Pulmonary artery endothelial cell (primary cell): Measurements from ENCODE around the gene KCND2. TPM values are rescaled to one million over a fixed set of nuclear protein-coding genes. Genes with fewer than 3 reads are reported as not detected.
A peak's percentile ranks its signal among the peaks of the same experiment; 100 is the strongest.
"Not testable (repeated sequence)": the region's sequence is repeated elsewhere in the genome, so short reads cannot be mapped to it uniquely, and the experiment has no call there.

ENCODE experiments used
- DNase-seq: peaks from one replicate; pipeline ENCODE4 v3.0.0-alpha.2; 2011; ENCODE audit warnings: low read depth, low spot score
- total RNA-seq: library from RNA; depleted of rRNA; stranded (reverse); fragments of >200 nt; gene quantifications from 2 replicates; pipeline ENCODE4 v1.2.3, GENCODE V29; 2014

Gene KCND2
- total RNA-seq, 1 donor from 2014 or later, result not detected

DNA sequence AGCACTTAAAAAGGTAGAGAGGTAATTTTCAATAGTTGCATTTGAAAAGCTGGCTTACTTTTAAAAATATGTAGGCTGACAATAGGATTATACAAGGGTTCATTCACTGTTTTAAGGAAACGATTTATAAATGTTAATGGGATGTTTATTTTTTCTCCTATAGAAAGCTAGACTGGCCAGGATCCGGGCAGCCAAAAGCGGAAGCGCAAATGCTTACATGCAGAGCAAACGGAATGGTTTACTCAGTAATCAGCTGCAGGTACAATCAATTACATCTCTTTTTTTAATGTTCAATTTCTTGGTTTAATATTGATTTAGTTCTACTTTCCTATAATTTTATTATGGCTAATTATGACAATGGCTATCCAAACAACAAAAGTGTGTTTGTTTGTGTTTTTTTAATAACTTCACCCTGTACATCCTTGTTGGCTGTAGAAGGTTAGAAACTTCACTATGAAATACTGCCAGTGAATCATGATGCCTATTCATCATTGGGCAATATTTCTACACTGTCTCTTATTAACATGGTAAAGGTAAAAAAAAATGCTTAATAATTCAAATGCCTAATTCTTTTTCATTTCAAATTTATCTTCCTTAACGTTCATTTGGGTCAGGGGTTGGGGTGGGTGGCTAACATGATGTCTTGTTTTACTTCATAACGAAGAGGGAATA is 468.5 kb downstream of the KCND2 start:
- no peak for DNase-seq

DNA sequence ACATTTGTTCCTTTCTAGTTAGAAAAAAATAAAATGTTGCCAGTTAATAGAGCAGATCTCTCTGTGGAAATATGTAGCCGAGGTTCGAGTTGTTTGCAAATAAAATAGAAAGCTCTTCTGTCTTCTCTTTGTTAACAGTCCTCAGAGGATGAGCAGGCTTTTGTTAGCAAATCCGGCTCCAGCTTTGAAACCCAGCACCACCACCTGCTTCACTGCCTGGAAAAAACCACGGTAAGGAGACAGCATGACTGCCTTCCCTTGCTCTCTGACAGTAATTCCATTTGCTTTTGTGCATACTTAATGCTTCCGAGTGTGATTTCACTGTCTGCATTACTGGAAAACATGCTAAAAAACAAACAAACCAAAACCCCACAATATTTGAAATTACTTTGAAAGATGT is 469.4 kb downstream of the KCND2 start:
- DNase-seq, result no peak

DNA sequence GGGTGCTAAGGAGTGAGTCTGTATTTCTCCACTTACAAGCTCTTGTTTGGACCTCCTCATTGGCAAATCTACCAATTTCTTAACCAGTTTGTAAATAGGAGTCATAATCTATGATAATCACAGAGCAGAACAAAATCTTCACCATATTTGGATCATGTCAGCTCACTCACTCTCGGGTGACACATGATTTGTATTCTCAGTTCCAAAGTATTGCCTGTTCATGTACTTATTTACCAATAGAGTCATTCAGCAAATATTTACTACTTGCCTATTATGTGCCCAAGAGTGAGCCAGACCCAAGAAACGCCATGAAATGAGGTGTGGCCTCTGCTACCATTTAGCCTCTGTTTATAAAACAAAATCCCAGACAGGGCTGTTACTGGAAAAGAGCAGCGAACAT is 470.2 kb downstream of the KCND2 start:
- no peak for DNase-seq

DNA sequence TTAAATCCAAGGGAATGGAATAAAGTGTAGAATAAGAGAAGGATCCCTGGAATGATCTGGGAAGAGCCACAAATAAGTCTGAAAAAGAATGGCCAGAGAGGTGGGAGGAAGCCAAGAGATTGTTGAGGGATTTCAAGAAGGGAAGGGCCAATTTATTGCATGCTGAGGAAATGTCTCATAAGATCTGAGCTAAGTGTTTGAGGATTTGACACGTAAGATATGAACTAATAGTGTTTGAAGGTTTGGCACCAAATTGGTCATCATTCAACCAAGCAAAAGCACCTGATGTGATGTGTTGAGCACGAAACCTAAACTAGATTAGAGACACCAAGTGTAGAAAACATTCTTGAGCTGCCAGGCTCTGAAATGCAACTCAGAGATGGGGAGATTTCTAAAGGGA is 487.1 kb downstream of the KCND2 start:
- DNase-seq, result no peak

DNA sequence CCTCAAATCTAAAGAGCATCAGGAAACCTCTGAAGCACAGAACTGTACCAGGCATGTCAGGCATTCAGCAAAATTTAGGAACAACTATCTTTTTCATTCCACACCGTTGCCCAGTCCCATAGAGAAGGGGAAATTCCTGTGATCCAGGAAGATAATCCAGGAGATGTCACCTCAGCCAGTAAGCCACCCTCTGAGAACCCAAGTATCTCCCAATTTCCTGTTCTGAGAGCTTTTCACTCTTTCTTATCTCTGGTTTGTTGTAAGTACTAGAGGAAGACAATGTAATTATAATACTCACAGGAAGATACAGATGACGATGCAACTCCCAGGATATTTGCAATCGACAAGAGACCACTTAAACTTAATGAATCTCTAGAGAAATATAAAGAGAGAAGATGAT is 487.9 kb downstream of the KCND2 start:
- DNase-seq, result no peak

DNA sequence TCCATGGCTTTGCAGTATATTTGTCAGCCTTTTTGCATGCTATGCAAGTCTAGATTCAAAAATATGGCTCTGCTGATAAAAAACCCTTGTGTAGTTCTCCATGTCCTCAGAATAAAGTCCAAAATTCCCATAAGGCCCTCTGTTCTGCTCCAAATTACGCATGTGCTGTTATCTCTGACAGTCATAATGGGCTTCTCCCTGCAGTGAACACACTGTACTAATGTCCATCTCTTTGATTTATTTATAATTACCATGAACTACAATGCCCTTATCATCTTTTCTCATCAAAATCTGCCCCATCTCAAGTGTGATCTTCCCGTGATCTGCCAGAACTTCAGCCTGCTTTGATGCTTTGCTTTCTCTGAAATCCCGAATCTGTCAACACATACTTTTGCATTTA is 497.2 kb downstream of the KCND2 start:
- no peak for DNase-seq

DNA sequence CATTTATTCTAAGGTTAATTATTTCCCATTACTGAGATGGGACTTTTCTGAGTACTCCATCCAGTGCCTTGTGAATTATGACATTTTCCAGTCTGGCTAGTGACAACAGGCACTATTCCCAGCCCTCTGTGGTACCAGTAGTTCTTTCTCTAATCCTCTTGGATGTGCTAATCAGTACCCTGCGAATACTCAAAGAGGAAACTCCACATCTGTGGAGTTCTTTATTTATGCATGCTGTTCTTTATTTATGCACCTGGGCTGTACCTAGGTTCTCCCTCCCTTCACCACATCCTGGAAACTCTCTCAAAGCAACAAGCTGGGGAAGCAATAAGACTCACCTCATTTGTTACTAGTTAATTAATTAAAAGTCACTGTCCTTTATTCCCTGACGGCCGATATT is 501.5 kb downstream of the KCND2 start:
- no peak for DNase-seq

DNA sequence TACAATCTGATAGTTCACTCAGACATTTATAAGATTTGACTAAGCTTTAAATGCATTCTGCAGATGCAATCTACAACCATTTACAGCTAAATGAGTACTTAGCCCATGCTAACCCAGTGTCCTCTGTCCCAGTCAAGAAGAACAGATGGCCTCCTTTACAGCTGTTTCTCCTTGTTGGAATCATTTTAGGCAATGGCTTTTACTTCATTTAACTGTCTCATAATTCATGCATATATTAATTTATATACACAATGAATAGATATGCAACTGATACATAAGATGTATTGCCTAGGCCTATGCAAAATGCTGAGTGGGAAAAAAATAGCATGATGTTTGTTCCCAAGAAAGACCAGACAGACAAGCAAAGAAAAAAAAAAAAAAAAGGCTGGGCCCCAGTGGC is 502.8 kb downstream of the KCND2 start:
- no peak for DNase-seq

DNA sequence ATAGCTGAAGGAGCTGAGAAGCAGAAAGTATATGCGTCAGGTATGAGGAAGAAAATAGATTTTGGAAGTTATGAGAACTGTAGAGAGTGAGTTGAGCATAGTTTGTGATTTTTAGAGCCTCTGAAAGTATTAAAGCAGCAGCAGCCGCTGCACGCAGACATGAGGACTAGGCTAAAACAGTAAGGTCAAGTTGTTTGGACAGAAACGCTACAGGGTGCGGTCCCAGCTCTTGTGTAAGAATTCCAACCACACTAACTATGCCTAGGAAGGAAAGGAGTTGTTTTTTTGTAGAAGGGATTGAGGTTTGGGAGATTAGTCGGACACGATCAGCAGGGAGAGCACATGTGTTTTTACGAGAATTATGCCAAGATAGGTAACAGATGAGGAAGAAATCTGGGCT is 506.1 kb downstream of the KCND2 start:
- not testable (repeated sequence) for DNase-seq

DNA sequence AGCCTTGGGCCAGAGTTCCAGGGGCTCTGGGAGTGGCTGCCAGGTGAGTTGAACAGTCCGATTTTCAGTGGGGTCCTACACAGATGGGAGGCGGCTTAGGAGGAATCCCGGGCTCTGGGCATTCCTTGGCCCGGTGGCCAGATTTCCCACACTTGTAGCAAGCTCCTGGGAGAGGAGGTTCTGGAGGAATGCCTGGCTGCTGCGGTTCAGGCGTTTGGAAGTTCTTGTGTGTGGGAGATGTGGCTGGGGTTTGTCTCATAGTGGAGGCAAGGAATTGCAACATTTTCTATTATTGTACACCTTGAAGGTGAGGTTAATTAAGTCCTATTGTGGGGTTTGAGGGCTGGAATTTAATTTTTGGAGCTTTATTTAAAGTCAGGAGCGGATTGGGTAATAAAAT is 507.5 kb downstream of the KCND2 start:
- DNase-seq, result not testable (repeated sequence)

DNA sequence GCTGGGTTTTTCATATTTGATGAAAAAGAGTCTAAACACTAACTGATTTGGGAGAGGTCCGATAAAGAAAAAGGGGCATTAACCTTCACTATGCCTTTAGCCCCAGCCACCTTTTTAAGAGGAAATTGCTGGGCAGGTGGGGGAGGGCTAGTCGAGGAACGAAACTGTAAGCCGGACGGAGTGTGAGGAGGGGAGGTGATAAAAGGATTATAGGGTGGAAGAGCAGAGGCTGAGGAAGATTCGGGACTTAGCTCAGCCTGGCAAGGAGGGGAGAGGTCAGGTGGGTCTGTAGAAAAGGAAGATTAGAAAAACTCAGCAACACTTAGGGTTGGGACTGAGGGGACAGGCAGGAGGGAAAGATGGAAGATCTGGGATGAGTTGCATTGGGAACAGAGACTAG is 508.0 kb downstream of the KCND2 start:
- no peak for DNase-seq

DNA sequence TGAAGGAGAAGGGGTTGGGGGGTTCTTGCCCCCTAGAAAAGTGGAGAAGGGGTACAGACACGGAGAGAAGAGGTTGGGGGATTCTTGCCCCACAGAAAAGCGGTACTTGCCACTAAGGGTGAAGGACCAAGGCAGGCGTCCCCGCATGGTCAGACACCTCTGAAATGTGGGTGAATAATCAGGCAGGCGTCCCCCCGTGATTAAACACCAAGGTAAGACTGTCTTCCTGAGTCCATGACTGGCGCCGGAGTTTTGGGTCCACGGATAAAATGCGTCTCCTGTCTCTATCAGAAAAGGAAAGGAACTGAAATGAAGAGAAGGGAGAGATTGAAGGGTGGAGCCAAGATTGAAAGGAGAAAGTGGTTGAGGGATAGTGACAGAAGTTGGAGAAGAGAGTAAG is 508.9 kb downstream of the KCND2 start:
- DNase-seq, result not testable (repeated sequence)

DNA sequence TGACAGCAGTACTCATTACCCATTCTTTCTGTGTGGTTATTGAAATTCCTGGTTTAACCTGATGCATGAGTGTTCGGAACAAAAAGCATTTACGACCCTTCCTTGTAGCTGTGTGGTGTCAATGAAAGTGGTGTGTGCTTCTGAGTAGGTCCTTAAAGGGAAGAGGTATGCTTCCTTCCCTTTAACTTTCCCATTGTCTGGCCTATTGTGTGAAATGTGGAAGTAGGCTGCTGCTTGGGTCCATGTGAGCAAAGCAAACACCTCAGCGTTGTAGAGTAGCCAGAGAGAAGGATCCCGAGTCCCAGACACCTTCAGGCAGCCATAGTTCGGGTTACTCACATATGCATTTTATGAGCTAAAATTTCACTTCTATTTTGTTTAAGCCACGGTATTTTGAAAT is 510.3 kb downstream of the KCND2 start:
- no peak for DNase-seq

DNA sequence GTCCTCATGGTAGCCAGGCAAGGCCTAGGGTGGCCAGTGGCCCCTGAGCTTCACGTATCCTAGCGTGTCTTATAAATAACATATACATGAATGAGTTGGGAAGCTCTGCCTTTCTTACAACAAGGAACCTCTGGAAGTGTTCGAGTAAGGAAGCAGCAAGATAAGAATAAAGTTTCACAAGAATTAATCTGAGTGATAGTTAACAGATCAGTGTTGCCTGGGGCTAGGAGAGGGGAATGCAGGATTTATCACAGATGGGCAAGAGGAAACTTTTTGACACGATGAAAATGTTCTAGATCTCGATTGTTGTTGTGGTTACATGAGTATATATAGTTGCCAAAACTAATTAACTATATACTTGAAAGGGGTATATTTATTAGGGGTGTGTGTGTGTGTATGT is 510.7 kb downstream of the KCND2 start:
- no peak for DNase-seq

DNA sequence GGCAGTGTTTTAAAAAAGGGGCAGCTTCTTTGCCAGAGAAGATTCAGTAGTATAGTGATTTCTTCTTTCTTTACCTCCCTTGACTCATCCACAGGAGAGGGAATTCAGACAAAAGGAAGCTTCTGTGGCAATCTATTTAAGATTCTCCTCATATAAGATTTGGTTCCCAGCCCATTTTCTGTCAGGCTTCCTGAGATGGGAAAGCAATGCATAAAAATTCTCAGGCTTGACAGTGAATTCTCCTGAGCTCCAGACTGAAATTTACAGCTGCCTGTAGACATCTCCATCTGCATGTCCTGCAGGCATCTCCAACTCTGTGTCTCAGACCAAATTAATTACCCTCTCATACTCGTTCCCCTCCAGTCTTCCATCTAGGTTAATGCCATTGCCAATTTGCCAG is 512.1 kb downstream of the KCND2 start:
- no peak for DNase-seq

DNA sequence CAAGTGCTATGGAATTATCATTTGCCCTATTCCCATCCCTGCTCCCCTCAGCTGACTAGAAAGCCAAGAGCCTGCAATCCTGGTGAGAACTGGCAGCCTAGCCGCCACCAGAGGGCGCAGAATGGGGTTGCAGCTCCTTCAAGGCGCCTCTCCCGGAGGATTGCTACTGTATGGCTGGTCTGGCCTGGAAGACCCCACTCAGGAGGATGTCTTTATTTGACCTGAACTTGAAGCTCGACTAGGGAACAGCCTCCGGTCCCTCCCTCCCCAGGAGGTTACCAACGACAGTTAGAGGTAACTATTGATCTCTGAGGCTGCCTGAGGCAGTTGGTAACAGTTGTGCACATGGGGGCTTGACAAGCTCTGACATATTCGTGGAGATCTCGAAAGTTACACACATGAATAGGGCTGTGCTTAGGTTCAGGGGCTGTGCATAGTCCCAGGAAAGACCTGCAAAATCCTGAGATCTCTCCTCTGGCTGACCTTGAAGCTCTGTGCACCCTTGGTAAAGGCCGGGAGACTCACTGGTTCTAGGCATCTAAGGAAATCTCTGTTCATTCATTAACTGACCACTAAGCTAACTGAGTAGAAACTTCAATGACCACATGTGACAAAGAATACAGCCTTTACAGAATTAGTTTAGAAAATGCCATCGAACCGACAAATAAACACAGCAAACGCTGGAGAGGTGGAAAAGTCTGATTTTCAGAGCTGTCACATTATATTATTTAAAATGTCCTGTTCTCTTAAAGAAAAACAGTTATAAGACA is 519.3 kb downstream of the KCND2 start:
- peak; percentile 37 for DNase-seq

DNA sequence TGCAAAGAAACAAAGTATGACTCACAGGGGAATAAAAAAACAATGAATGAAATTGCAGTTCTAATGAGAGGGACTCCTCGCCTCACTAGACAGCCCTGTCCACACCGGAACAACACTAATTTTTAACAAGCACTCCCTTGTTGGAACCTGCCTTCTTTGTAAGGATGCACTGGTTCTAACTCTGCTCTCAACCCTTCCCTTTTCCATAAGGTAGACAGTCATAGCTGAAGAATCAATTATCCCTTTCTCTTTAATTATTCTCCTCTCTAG is 519.8 kb downstream of the KCND2 start:
- DNase-seq, result no peak

DNA sequence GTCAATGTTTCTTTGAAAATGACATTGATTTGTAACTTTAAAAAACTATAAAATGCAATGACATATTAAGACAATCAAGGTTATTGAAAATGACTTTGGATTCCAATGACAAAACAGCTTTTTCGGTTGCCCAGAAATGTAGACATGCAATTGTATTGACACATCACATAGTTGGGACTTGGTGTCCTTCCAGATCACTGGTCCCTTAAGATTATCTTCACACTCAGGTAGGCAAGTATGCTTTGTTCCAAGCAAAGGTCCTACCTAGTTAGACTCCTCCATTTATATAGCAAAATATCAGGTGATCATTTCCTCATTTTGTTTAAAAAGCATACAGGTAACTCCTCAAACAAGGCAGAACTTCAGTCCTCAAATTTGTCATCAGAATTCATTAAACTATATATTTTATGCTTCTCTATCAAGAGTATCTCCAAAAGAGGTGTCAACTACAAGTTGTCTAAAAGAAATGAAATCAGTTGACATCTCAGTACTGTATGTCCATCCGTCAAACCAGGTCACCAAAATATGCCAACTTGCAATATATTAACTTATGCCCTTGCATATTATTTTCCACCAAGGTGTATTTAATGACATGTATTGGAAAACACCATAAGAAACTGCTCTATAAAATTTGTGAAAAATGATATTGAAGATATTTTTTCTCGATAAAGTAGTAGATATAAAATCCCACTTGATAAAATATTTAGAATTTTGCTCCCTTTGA is 520.4 kb downstream of the KCND2 start:
- no peak for DNase-seq

DNA sequence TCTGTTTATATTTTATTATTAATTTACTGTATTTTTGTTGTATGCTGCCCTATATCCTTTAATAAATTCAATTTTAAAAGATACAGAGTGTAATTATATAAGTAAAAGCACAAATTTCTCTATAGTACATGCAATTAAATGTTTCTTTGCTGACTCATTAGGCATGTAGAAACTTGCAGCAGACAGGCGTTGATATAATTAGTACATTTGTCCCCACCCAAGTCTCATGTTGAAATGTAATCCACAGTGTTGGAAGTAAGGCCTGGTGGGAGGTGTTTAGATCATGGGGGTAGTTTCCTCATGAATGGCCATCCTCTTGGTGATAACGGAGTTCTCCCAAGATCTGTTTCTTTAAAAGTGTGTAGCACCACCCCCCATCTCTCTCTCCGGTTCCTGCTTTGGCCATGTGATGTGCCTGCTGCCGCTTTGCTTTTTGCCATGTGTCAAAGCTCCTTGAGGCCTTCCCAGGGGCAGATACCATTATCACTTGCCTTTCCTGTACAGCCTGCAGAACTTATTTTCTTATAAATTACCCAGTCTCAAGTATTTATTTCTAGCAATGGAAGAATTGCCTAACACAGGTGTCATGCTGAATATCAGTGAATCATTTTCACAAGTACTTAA is 521.2 kb downstream of the KCND2 start:
- no peak for DNase-seq

DNA sequence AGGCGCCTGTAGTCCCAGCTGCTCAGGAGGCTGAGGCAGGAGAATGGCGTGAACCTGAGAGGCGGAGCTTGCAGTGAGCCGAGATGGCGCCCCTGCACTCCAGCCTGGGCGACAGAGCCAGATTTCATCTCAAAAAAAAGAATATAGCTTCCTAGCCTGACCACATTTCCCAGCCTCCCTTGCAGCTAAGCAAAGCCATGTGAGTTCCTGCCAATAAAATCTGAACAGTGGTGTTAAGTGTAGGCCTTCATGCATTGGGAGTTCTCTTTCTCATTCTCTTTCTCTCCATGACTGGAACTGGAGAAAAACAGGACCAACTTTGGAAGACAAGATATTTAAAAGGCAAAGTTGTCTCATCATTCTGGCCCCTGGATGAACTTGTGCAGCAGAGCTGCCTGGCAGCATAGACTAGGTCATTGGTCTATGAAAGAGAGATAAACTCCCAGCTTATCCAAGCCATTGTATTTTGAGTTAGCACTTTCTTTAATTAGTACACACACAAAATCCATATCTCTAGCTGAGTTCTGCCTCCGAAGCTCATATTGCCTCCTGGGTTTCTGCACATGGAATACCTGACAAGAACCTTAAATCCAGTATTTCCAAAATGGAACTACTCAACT is 524.2 kb downstream of the KCND2 start:
- DNase-seq, result no peak

DNA sequence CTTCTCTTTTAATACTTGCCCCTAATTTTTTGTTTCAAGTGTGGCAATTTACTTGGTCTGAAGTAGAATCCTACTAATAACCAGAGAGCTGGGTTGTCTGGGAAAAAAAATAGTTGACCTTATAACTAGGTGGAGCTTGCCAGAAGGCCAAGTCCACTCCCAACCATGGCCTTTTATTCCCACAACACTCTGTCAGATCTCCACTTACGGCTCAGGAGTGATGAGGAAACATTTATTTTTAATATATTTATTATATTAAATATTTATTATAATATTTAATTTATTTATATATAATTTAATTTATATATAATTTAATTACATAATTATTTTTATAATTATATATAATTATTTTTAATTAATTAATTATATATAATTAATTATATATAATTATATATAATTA is 526.2 kb downstream of the KCND2 start:
- DNase-seq, result no peak
